Panc1 (cell line): ENCODE data around the gene ZDHHC14. TPM values are rescaled to one million over a fixed set of nuclear protein-coding genes. Genes with fewer than 3 reads are reported as not detected.

Experiments used
- ATAC-seq: fragments of 200-7000 bp; cut with Tn5 transposase; 2 replicates; pipeline ENCODE4 v1.9.1; 2020; ENCODE audit warnings: mild to moderate bottlenecking, moderate library complexity
- BruUV-seq: library from RNA; stranded (reverse); fragments of 400-500 nt; replicated peaks from 2 replicates; lab custom pipeline; 2021; lab: Mats Ljungman, UMichigan
- CTCF ChIA-PET: fragments of 300-600 bp; sonication (Branson Sonifier 250); formaldehyde crosslinking; loops from one replicate; lab custom pipeline; 2022; ENCODE audit warnings: antibody characterized with exemption; lab: Charles Lee
- POLR2A ChIA-PET: fragments of 300-600 bp; sonication (Branson Sonifier 250); formaldehyde crosslinking; loops from one replicate; lab custom pipeline; 2022; ENCODE audit warnings: antibody characterized with exemption; lab: Charles Lee
- DNase-seq: peaks from one replicate; pipeline ENCODE4 v3.0.0-alpha.2; 2010; ENCODE audit warnings: low read depth, low spot score
- H3K27ac ChIP-seq: 2 replicates; pipeline ENCODE4 v1.5.1; 2011; ENCODE audit warnings: mild to moderate bottlenecking, low read length, inconsistent platforms
- H3K27me3 ChIP-seq: fragments of 200-500 bp; sonication (Bioruptor generic); 2 replicates; pipeline ENCODE4 v1.6.0; 2014; ENCODE audit warnings: low read length, inconsistent platforms; ENCODE audit not compliant: control insufficient read depth, insufficient read depth
- H3K36me3 ChIP-seq: fragments of 200-500 bp; sonication (Bioruptor generic); 2 replicates; pipeline ENCODE4 v1.5.1; 2014; ENCODE audit warnings: inconsistent platforms, mild to moderate bottlenecking, low read length, moderate library complexity; ENCODE audit not compliant: control insufficient read depth, insufficient read depth
- H3K4me1 ChIP-seq: 2 replicates; pipeline ENCODE4 v1.5.1; 2011; ENCODE audit warnings: inconsistent platforms, mild to moderate bottlenecking, low read length, moderate library complexity; ENCODE audit not compliant: control insufficient read depth, insufficient read depth
- H3K4me3 ChIP-seq, 2 experiments: 2 replicates each; pipeline ENCODE4 v1.5.1; 2011 to 2012; ENCODE audit warnings: low read depth in 2 of 2, low read length in 2 of 2, mild to moderate bottlenecking in 2 of 2, inconsistent platforms in 1 of 2, moderate library complexity in 1 of 2
- H3K9me3 ChIP-seq: fragments of 200-500 bp; sonication (Bioruptor generic); 2 replicates; pipeline ENCODE4 v1.5.1; 2014; ENCODE audit warnings: low read depth, mild to moderate bottlenecking, inconsistent platforms, low read length, moderate library complexity; ENCODE audit not compliant: control insufficient read depth, insufficient read depth
- CTCF ChIP-seq: fragments of 450-650 bp; IDR thresholded peaks from 2 replicates; pipeline ENCODE4 v1.5.1; 2017; ENCODE audit warnings: mild to moderate bottlenecking
- POLR2AphosphoS5 ChIP-seq: IDR thresholded peaks from 2 replicates; pipeline ENCODE4 v1.6.1; 2012; ENCODE audit warnings: mild to moderate bottlenecking, low read depth, low read length, moderate library complexity
- SIN3A ChIP-seq: IDR thresholded peaks from 2 replicates; pipeline ENCODE4 v1.6.1; 2012; ENCODE audit warnings: low read depth, mild to moderate bottlenecking, low read length, moderate library complexity, borderline replicate concordance; ENCODE audit not compliant: insufficient read depth
- TCF7L2 ChIP-seq: IDR thresholded peaks from 2 replicates; pipeline ENCODE4 v1.6.1; 2011; ENCODE audit warnings: mild to moderate bottlenecking, low read depth, low read length, inconsistent platforms
- in situ Hi-C: cut with HindIII; loops from 2 replicates; pipeline ENCODE4 v1.10.0; 2016; ENCODE audit warnings: low sequenced_read_pairs, low pct_unique_long_range_greater_than_20kb
- intact Hi-C: fragments of 100-400 bp; cut with micrococcal nuclease; formaldehyde crosslinking; loops from one replicate; pipeline ENCODE4 v1.10.0; 2022; ENCODE audit not compliant: unreplicated experiment
- total RNA-seq: library from RNA; stranded (reverse); gene quantifications from one replicate; pipeline ENCODE4 v1.2.1, GENCODE V29; 2021; ENCODE audit not compliant: unreplicated experiment
- TF ChIP-seq, protein P1 (sequence below), 2 experiments: IDR thresholded peaks; 2 replicates each; pipeline ENCODE4 v1.6.1; 2011 to 2012; ENCODE audit warnings: low read depth in 2 of 2, control low read depth in 1 of 2, low read length in 1 of 2, mild to moderate bottlenecking in 1 of 2, moderate library complexity in 1 of 2; ENCODE audit not compliant: insufficient read depth in 1 of 2

Gene ZDHHC14
- total RNA-seq, 1 experiment from 2014 or later, result 19.9 TPM

DNA sequence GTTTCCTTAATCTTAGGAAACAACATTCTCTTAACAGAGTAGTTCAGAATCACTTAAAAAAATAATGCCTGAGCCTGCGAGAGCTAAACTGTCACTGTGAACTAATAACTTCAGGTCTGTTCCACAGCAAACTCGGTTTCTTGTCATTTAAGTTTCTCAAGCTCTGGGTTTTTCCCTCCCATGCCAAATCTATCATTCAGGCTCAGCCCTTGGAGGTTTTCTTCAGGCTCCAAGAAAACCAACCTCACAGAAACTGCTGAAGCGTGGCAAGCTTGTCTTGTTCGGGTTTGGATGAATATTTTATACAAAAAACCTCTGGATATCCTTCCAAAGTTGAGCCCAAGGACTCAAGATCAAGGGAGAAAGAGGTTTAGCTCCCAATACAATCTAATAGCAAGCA lies 342.4 kb downstream of the ZDHHC14 start:
- Histone ChIP-seq H3K27me3 (no peaks in the 10 kb centered on the region), H3K27ac (no peak overlapping the region), H3K4me1 (no peaks in the 10 kb centered on the region), H3K9me3 (peaks cover 8% of the 10 kb centered on the region; the same call in 1 of the 2 replicates), H3K4me3 (no peak overlapping the region), H3K36me3 (no peaks in the 10 kb centered on the region)
- no peak for DNase-seq
- POLR2A ChIA-PET, result no interaction called here
- no peak for ATAC-seq
- BruUV-seq, result no TSS peak
- in situ Hi-C loops, result no loop called here
- CTCF ChIA-PET, result no interaction called here
- TF ChIP-seq TCF7L2, result no peak
- TF ChIP-seq POLR2AphosphoS5, result no peak
- TF ChIP-seq, protein P1, sequence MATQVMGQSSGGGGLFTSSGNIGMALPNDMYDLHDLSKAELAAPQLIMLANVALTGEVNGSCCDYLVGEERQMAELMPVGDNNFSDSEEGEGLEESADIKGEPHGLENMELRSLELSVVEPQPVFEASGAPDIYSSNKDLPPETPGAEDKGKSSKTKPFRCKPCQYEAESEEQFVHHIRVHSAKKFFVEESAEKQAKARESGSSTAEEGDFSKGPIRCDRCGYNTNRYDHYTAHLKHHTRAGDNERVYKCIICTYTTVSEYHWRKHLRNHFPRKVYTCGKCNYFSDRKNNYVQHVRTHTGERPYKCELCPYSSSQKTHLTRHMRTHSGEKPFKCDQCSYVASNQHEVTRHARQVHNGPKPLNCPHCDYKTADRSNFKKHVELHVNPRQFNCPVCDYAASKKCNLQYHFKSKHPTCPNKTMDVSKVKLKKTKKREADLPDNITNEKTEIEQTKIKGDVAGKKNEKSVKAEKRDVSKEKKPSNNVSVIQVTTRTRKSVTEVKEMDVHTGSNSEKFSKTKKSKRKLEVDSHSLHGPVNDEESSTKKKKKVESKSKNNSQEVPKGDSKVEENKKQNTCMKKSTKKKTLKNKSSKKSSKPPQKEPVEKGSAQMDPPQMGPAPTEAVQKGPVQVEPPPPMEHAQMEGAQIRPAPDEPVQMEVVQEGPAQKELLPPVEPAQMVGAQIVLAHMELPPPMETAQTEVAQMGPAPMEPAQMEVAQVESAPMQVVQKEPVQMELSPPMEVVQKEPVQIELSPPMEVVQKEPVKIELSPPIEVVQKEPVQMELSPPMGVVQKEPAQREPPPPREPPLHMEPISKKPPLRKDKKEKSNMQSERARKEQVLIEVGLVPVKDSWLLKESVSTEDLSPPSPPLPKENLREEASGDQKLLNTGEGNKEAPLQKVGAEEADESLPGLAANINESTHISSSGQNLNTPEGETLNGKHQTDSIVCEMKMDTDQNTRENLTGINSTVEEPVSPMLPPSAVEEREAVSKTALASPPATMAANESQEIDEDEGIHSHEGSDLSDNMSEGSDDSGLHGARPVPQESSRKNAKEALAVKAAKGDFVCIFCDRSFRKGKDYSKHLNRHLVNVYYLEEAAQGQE (IDR thresholded peaks at IDR 0.05; ENCODE audit: insufficient read depth in 1 of 2, low read depth in 2 of 2, low read length in 1 of 2), result no peak
- TF ChIP-seq SIN3A, result no peak
- TF ChIP-seq CTCF, result no peak
- intact Hi-C loops, result no loop called here

DNA sequence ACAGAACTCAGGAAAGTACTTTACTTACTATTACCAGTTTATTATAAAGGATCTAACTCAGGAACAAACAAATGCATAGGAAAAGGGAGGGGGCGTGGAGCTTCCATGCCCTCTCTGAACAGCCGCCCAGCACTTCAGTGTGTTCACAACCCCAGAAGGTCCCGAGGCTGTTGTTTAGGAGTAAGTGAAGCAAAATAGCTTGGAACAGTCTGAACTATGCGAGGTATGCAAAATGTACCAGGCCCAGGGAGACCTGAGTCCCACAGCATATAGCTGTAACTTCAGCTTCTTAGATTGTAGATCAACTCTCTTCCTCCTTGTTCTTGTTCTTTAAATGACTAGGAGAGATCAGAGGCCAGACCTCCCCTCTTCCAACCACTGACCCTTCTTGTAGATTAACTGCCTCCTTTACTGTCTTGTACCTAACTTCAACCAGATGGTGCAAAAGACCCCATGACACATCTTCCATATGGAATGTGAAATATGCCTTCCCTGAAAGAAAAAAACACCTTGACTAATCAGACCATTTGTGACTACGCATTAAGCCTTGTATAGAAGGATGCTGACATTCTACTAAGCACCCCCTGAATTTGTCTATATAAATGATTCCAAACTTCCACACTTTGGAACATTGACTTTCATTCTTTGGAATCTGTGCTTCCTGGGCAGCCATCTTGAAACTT lies 343.3 kb downstream of the ZDHHC14 start:
- no peaks in the 10 kb centered on the region for H3K4me1 ChIP-seq
- CTCF ChIA-PET, result no interaction called here

More for the DNA sequence above, 343.3 kb downstream of the ZDHHC14 start:
- Histone ChIP-seq H3K36me3 (no peaks in the 10 kb centered on the region), H3K4me3 (no peak overlapping the region), H3K27ac (no peak overlapping the region), H3K9me3 (peaks cover 8% of the 10 kb centered on the region; the same call in 1 of the 2 replicates), H3K27me3 (no peaks in the 10 kb centered on the region)
- DNase-seq (no peak), ATAC-seq (no peak)
- POLR2A ChIA-PET, result interaction anchor here (0.6 kb wide), 1 partner anchor 404 kb away, joined by 9 read pairs; no protein-coding TSS in a partner anchor
- intact Hi-C loops, result no loop called here
- BruUV-seq, result no TSS peak
- in situ Hi-C loops, result no loop called here
- TF ChIP-seq SIN3A, result no peak
- no peak for TF ChIP-seq POLR2AphosphoS5
- no peak for TF ChIP-seq TCF7L2
- no peak for TF ChIP-seq CTCF
- TF ChIP-seq, protein P1 (IDR thresholded peaks at IDR 0.05; ENCODE audit: insufficient read depth in 1 of 2, low read depth in 2 of 2, low read length in 1 of 2), result no peak
